NCI-H526 treated with DMSO at 0.1 percent for 48 hours (cell line): ENCODE measurements around the gene ESPN.
"Not testable (repeated sequence)": the region's sequence is repeated elsewhere in the genome, so short reads cannot be mapped to it uniquely, and the experiment has no call there.

Source experiments
- DNase-seq: peaks from one replicate; lab custom pipeline; 2025; lab: John Stamatoyannopoulos, UW

The ESPN gene

GRCh38 chr1:6485168-6486101 is 60.9 kb downstream of the ESPN start:
- no peak for DNase-seq

GRCh38 chr1:6486433-6487011 is 61.9 kb downstream of the ESPN start:
- peak; percentile 81 for DNase-seq

GRCh38 chr1:6487804-6488484 is 63.4 kb downstream of the ESPN start:
- DNase-seq, result no peak

DNA sequence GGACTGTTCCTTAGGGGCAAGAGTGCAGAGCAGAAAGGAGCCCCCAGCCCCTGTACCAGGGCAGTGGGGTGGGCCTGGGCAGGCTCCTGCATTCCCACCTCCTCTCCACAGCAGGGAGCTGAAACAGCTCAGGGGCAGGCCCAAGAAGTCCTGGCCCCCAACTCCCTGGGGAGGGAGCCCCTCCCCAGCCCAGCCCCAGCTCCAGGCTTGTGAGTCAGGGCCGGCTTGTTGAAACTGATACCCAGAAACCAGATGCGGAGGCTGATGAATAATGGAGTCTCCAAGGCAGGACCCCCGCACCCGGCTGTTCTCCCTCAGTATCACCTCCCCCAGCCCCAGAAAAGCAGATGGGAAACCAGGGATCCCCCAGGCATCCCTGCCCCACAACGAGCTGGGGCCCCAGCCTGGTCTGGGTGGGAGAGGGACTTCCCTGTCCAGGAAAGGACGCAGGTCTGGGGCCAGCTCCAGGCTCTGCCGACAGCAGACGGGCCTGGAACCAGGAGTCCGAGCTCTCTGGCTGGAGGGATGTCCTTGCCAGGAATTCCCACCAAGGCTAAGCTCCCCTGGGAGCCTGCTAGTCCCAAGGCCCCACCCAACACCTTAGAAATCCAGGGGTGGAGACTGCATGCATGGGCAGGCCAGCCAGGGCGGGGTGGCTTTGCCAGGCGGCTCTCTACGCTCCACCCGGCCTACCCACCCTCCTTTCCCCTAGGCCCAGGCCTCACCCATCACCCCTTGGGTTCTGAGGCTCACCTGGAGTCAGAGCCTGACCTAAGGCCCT is 64.2 kb downstream of the ESPN start:
- DNase-seq, result peak; percentile 83

DNA sequence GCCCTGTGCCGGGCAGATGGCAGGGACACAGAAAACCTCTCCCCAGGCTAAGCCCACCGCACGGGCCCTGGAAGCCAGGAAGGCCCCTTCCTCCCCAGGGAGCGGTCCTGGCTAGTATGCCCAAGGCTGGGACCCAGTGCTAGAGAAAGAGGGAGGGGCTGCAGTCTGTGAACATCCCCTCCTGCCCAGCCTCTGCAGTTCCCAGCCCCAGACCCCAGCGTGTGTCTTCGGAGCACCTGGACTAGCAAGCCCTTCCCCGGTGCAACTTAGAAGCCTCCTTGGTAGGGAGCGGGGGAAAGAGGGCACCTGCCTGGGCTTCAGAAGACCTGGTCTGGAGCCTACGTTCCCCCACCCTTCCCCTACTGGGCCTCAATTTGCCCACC is 64.8 kb downstream of the ESPN start:
- no peak for DNase-seq

DNA sequence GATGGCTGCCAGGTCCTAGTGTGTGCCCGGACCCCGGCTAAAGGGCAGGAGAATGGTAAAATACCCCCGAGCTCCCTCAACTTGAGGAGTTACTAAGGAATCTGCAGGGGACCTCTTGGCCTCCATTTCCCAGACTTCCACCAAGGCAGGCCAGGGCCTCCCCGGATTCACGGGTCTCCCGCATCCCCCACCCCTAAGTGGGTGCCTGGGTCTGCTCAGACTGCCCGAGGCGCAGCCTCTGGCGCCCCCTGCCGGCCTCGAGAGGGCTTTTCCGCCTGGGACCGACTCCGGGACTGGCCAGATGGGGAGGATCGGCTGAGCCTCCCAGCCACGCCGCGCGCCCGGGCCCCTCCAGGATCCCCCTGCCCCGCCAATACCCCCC is 65.2 kb downstream of the ESPN start:
- DNase-seq, result peak; percentile 77

DNA sequence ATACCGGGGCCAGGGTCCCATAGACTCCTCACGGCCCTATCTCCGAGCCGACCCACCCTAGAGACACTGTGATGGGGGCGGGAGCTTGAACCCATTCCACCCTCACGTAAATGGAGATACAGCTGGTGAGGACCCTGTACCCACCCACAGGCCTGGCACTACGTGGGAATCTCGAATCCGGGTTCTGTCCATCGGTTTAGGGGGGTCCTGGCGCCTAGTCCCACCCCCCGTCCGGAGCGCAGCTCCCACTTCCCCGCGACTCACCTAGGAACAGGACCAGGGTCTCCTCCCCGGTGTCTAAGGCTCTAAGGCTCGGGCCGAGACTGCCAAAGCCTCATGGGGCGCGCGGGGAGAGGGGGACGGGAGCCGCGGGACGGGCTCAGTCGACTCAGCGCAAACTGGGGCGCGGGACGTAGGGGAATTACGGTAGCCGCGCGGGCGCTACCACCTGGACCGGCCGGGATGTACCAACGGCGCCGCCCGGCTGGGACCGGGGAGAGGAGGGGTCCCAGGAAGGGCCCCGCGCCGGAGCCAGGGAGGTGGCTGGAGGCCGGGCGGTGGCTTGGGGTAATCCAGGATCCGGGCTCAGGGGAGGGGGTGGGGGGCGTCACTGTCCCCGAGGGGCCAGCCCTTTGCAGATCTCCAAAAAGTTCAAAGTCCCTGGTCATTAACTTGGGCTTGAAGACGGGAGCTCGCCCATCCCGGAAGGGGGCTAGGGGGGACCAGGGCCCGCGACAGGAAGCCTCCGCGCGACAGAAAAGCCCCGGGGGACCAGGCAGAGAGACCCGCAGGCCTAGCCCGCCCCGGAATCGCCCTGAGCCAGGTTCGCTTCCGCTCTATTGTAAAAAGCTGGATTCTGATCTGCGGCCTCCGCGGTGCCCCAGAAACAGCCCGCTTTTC is 65.9 kb downstream of the ESPN start:
- DNase-seq, result peak; percentile 75

- DNase-seq, result no peak
Measured at GRCh38 chr1:6491081-6491449, 66.5 kb downstream of the ESPN start.

- no peak for DNase-seq
Measured at GRCh38 chr1:6491480-6491962, 66.9 kb downstream of the ESPN start, which contains the start of gene PLEKHG5. PLEKHG5 (minus strand) TSS chr1:6491667; CDS start chr1:6477571, 14,096 bp downstream.

GRCh38 chr1:6491966-6492365 is 67.4 kb downstream of the ESPN start:
- DNase-seq, result no peak

DNA sequence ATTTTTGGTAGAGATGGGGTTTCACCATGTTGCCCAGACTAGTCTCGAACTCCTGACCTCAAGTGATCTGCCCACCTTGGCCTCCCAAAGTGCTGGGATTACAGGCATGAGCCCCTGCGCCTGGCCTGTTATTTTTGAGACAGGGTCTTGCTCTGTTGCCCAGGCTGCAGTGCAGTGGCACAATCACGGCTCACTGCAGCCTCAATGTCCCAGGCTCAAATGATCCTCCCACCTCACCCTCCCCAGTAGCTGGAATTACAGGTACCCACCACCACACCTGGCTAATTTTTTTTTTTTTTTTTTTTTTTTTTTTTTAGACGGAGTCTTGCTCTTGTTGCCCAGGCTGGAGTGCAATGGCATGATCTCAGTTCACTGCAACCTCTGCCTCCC is 69.3 kb downstream of the ESPN start:
- DNase-seq, result not testable (repeated sequence)

DNA sequence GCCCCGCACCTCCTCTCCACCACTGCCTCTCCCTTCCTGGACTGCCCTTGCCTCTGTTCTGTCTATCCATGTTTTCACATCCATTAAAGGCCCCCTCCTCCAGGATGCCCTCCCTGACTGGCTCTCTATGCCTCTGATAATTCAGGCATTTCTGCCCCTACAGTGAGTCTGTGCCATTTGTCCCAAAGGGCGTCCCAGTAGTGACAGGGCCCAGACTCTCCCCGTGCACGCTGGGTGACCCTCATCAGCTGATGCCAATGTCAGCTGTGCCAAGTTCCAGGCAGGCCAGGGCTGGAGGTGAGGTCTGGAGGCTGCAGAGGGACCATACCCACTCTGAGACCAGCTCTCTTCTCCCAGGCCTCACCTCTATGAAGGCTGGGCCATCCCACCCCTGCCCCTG is 70.1 kb downstream of the ESPN start:
- no peak for DNase-seq

GRCh38 chr1:6495041-6495441 is 70.5 kb downstream of the ESPN start:
- DNase-seq, result no peak

- DNase-seq, result no peak
Measured at GRCh38 chr1:6495540-6496364, 71.2 kb downstream of the ESPN start.

DNA sequence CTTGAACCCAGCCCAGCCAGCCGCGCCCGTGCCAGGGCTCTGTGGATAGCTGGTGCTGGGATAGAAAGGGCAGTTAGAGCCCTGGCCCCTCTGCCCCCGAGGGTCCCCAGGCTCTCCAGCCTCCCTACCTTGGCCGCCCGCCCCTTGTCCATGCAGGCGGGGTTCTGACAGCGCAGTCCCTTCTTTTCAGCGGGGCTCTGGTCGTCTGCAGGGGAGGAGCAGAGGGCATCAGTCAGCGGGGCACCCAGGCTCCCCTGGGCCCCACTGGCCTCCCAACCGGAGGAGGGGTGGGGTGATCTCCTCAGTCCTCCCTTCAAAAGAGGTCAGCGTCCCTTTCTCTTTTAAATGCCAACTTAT is 71.8 kb downstream of the ESPN start:
- DNase-seq, result no peak

GRCh38 chr1:6496890-6497214 is 72.3 kb downstream of the ESPN start:
- no peak for DNase-seq

- peak; percentile 30 for DNase-seq
Measured at GRCh38 chr1:6497215-6497866, 72.8 kb downstream of the ESPN start.

GRCh38 chr1:6497867-6498575 is 73.4 kb downstream of the ESPN start:
- no peak for DNase-seq

- DNase-seq, result no peak
Measured at GRCh38 chr1:6498576-6499111, 74.1 kb downstream of the ESPN start.
